ENCODE measurements around the gene RACK1. TPM values are rescaled to one million over a fixed set of nuclear protein-coding genes. Genes with fewer than 3 reads are reported as not detected.

RACK1 gene
- total RNA-seq, 4 donors from 2014 or later = 1,656 to 5,035 (median 2,557) TPM

DNA sequence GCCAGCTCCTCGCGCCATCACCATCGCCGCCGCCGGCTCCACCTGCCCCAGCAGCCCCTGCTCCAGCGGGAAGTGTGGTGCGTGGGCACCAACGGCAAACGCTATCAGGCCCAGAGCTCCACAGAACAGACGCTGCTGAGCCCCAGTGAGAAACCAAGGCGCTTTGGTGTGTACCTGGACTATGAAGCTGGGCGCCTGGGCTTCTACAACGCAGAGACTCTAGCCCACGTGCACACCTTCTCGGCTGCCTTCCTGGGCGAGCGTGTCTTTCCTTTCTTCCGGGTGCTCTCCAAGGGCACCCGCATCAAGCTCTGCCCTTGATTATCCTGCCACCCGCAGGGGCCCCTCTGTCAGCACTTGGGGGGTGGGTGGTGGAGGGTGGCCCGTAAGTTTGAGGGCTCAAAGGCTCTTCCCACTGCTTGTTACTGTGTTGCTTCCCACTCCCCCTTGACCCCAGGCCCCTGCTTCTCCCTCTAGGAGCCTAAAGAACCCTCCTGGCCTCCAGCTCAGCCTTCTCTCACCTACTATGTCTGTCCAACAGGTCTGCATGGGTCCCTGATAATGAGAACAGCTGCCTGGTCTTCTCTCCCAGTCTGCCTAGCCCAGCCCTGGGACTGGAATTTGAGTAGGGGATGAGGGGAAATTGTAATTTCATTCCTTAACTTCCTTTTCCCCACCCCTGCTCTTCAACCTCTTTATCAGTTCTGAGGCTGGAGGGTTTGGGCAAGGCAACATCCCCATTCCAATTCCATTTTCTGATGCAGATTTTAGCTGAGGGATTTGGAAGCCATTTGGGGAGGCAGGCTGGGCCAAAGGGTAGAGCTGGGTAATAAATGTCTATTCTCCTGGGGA, 9.0 kb downstream of the RACK1 start:
- H3K36me3 ChIP-seq = no peaks in the 10 kb centered on the region
- H3K9me3 ChIP-seq = no peaks in the 10 kb centered on the region

DNA sequence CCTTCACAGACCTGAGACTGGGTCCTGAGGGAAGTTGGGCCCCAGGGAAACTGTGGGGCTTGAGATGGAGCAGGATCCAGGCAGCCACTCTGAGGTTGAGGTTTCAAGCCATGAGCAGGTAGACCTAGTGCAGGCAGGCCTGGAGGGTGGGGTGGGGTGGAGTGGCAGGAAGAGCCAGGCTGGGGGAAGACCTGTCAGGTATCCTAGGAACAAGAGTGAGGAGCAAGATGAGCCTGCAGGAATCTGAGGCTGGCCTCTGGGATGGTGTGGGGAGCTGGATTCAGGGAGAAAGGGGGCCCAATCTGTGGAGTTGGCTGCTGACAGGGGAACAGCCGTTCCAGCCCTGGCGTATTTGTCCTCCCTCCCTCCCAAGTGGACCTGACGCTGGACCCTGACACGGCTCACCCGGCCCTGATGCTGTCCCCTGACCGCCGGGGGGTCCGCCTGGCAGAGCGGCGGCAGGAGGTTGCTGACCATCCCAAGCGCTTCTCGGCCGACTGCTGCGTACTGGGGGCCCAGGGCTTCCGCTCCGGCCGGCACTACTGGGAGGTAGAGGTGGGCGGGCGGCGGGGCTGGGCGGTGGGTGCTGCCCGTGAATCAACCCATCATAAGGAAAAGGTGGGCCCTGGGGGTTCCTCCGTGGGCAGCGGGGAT, 9.8 kb downstream of the RACK1 start:
- Histone ChIP-seq H3K4me1 (no peaks in the 10 kb centered on the region), H3K9me3 (no peaks in the 10 kb centered on the region), H3K36me3 (no peaks in the 10 kb centered on the region), H3K27me3 (no peaks in the 10 kb centered on the region), H3K27ac (no peak overlapping the region), H3K4me3 (no peak overlapping the region)
- intact Hi-C loops (cut with DNase I; ENCODE audit: low total_unique reads) = no loop called here
- no peak for DNase-seq
- TF ChIP-seq POLR2A (IDR thresholded peaks at IDR 0.05) (no peak), CTCF (IDR thresholded peaks at IDR 0.05) (no peak)

More for the DNA sequence above, 9.0 kb downstream of the RACK1 start:
- no peaks in the 10 kb centered on the region for H3K27me3 ChIP-seq
- no peaks in the 10 kb centered on the region for H3K4me1 ChIP-seq
- TF ChIP-seq POLR2A (IDR thresholded peaks at IDR 0.05) = no peak
- TF ChIP-seq CTCF (IDR thresholded peaks at IDR 0.05) = no peak
- no peak overlapping the region for H3K27ac ChIP-seq
- intact Hi-C loops (cut with DNase I; ENCODE audit: low total_unique reads) = no loop called here
- DNase-seq = no peak
- no peak overlapping the region for H3K4me3 ChIP-seq

DNA sequence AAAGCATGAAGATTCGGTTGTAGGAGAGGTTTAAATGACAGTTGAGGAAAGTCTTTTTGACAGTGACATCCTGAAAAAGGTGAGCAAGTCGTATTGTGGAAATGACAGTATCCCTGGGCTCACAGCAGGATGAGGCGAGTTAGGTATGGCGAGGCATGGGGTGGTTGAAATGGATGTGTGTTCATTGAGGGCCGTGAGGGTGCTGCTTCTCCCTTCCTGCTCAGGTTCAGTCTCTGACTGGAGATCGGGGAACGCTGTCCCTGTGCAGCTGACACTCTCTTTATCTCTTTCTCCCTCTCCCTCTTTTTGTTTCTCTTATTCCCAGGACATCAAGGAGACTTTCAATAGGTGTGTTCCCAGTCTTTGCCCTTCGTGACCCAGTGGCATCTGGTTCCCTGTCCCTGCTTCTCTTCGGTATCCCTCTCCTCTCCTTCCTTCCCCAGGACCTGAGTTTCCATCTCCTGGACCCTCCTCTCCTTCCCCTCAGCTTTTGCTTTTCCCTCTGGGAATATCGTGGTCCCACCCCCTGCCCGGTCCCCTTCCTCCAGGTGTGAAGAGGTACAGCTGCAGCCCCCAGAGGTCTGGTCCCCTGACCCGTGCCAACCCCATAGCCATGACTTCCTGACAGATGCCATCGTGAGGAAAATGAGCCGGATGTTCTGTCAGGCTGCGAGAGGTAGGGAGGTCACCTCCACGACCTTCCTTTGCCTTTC, 10.5 kb downstream of the RACK1 start:
- H3K27me3 ChIP-seq = no peaks in the 10 kb centered on the region
- no peaks in the 10 kb centered on the region for H3K36me3 ChIP-seq
- H3K27ac ChIP-seq = no peak overlapping the region
- no peak overlapping the region for H3K4me3 ChIP-seq
- intact Hi-C loops (cut with DNase I; ENCODE audit: low total_unique reads) = no loop called here
- DNase-seq = no peak
- TF ChIP-seq CTCF (IDR thresholded peaks at IDR 0.05) = no peak
- no peak for TF ChIP-seq POLR2A (IDR thresholded peaks at IDR 0.05)
- no peaks in the 10 kb centered on the region for H3K4me1 ChIP-seq
- no peaks in the 10 kb centered on the region for H3K9me3 ChIP-seq

GRCh38 chr5:181232593-181232992, 11.1 kb downstream of the RACK1 start:
- H3K27me3 ChIP-seq = no peaks in the 10 kb centered on the region
- H3K4me1 ChIP-seq = no peaks in the 10 kb centered on the region
- no peak overlapping the region for H3K27ac ChIP-seq
- TF ChIP-seq POLR2A (IDR thresholded peaks at IDR 0.05) (no peak), CTCF (IDR thresholded peaks at IDR 0.05) (no peak)
- H3K9me3 ChIP-seq = no peaks in the 10 kb centered on the region
- H3K4me3 ChIP-seq = no peak overlapping the region
- H3K36me3 ChIP-seq = no peaks in the 10 kb centered on the region
- intact Hi-C loops (cut with DNase I; ENCODE audit: low total_unique reads) = no loop called here
- no peak for DNase-seq

- no peak overlapping the region for H3K27ac ChIP-seq
- TF ChIP-seq CTCF (IDR thresholded peaks at IDR 0.05) (no peak), POLR2A (IDR thresholded peaks at IDR 0.05) (no peak)
- no peak for DNase-seq
- H3K27me3 ChIP-seq = no peaks in the 10 kb centered on the region
- H3K9me3 ChIP-seq = no peaks in the 10 kb centered on the region
- intact Hi-C loops (cut with DNase I; ENCODE audit: low total_unique reads) = no loop called here
- no peaks in the 10 kb centered on the region for H3K4me1 ChIP-seq
- H3K4me3 ChIP-seq = no peak overlapping the region
- H3K36me3 ChIP-seq = no peaks in the 10 kb centered on the region
Observed at GRCh38 chr5:181231432-181231831, 12.3 kb downstream of the RACK1 start.

Measured in uterus (tissue), 4 donors.